KBM-7 (cell line): ENCODE data around the gene KCNQ1.

Experiments
- DNase-seq: peaks from one replicate; pipeline ENCODE4 v3.0.0-alpha.2; 2015
- in situ Hi-C: fragments of 300-500 bp; cut with MboI; formaldehyde crosslinking; loops from 2 replicates; pipeline ENCODE4 v1.14.3; 2020; ENCODE audit warnings: low sequenced_read_pairs, low pct_unique_long_range_greater_than_20kb, mixed read lengths

KCNQ1 gene

GRCh38 chr11:2801711-2802388, 357.0 kb downstream of the KCNQ1 start:
- no peak for DNase-seq

DNA sequence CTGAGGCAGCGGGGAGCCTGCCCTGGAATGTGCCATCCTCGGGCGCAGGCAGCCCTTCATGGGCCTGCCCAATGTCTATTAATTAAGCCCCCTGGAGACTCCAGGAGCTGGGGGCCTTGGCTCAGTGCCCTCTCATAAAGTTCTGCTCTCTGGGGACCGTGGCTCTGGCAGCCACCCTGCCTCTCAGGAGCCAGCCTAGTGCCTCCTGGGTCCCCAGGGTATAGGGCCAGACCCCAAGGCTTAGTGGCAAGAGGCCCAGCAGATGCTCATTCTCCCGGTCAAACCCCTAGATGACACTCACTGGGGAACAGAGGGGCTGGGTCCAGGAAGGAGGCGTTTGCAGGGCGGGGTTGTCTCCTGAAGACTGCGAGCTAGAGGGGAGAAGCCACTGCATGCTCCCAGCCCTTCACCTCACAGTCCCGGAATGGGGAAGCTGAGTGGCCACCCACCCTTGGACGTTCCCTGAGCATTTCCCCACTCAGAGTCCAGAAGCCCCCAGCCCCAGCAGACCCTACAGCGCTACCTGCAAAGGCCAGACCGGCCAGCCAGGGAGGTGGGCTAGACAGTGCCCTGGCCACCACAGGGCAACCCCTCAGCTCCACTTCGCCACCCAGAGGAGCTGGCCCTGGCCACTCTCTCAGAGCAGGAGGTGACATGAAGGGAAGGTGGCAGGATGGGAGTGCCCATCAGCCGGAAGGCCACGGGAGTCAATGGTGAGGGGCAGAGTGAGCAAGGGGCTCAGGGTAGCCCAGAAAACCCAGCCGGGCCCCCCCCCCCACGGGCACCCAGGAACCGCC, 357.8 kb downstream of the KCNQ1 start:
- no peak for DNase-seq
- in situ Hi-C loops, result no loop called here

More at GRCh38 chr11:2801711-2802388, 357.0 kb downstream of the KCNQ1 start:
- in situ Hi-C loops, result no loop called here

DNA sequence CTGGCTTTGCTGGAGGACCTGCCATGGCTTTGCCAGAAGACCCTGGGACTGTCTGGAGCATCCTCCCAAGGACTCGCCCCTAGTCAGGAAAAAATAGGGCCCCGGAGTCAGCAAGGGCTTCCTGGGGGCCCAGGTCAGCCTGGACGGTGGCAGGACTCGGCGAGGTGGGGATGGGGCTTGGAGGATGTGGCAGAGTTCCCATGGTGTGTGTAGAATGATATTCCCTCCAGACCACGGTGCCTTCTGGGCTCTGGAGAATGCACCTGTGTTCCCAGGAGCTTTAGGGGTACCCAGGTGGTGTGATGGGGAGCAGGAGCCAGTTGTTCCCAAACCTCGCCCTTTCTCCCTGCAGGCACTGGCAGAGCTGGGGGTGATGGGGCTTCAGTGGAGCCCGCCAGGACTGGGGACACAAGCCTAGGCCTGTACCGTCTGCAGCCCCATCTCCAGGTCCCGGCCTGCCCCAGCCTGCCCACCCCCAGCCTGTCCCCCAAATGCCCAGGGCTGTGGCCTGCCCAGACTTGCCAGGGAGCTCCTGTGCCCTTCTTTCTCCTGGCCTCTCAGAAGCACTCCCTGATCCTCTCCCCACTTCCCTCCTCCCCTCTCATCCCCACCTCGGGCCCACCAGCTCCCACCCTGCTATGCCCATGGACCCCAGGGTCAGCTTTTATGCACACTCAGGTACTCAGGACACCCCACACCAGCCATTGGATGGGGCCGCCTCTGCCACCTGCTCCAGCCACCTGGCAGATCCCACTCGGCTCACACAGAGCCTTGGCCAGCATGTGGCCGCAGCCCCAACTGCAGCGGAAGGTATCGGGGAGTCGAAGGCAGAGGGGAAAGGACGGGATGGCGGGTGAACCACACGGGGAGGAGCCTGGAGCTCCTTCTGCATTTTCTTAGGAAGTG, 358.6 kb downstream of the KCNQ1 start:
- DNase-seq, result no peak

DNA sequence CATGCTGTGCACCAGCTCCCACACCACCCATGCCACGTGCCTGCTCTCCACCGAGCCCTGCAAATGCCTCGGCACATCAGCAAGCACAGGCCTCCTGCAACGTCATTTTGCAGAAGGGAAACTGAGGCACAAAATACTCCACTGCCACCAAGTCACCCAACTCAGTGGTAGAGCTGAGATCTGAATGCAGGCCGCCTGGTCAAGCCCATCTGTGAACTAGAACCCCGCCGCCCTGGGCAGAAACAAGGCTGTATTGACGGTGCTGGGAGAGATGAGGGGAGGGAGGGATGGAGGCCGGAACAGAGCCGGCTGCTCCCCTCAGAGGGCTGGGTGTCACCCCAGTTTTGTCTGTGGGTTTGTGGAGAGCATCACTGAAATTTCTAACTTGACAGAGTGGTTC, 359.4 kb downstream of the KCNQ1 start:
- in situ Hi-C loops, result no loop called here
- no peak for DNase-seq

More for the DNA sequence above, 358.6 kb downstream of the KCNQ1 start:
- in situ Hi-C loops, result no loop called here

DNA sequence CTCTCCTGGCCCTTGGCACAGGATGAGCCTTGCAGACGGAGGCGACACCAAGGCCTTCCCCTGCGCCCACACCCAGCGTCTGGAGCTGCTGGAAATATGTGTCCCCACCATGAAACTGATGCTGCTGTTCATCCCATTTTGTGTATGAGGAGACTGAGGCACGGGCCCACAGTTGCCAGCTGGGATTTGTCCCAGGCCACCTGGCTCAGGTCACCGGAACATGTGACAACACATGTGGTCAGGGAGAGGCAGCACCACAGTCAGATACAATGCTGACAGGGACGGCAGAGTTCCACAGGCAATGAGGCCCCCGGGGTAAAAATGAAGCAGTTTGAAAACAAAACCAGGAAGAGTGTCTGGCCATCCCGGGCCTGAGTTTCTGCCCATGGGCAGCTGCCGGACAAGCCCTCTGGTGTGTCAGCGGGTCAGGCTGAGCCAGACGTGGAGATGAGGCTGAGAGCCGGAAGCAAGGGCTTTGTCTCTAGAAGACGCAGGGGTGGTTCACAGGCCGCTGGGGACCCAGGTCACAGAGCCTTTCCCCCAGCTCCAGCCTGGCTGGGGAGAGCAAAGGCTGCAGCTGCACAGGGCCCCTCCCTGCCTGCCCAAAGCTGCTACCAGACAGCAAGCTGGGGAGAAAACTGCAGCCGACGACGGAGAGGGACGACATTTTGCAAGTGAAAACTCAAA, 360.0 kb downstream of the KCNQ1 start:
- in situ Hi-C loops, result no loop called here
- no peak for DNase-seq

- in situ Hi-C loops, result no loop called here
- no peak for DNase-seq
Observed at GRCh38 chr11:2805388-2806056, 360.7 kb downstream of the KCNQ1 start.

DNA sequence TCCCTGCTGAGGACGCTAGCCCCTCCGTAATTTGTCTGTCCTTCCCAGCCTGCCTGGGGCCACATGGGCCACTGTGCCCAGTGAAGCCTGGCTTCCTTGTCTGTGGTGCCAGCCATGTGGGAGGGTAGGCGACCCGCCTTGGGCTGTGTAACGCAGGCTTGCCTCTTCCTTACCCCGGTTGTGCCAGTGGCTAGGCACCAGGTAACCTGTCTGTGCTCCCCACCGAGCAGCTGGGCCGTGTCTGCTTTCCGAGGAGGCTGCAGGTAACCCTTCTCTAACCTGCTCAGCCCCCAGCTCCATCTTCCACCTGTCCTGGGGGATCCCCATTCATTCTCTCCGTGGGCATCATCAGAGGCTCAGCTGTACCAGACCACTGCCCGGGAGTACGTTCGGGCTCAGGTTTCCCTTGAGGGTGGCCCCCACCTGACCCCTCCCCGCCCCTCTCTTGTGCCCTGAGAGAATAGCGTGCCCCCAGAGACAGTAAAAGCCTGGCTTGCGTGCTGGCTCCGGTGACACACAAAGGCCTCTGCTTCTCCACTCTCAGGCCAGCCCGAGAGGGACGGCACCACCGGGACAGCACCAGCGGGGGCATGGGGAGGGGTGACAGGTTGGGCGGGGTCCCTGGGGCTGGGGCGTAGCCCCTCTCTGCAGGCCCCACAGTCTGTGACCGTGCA, 361.7 kb downstream of the KCNQ1 start:
- no peak for DNase-seq
- in situ Hi-C loops, result no loop called here

- no peak for DNase-seq
- in situ Hi-C loops, result no loop called here
Observed at GRCh38 chr11:2807025-2807681, 362.3 kb downstream of the KCNQ1 start.

DNA sequence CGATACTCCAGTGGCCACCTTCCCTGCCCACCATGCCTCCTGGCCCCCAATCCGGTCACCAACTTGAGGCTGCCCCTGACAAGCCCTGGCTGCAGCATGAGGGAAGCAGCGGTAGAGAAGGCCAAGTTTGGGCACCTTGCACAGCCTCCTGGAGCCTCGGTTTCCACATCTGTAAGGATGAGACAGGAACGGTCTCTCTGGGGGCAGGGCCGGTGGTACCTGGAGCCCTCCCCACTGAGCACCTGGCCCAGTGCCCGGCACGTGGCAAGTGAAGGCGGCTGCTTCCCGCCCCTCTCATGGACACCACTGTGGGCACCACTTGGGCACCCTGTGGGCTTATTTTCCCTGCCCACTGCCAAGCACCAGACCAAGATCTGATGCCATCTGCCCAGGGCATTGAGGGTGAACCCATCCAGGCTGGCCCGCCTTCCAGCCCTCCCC, 363.0 kb downstream of the KCNQ1 start:
- DNase-seq, result no peak
- in situ Hi-C loops, result no loop called here

DNA sequence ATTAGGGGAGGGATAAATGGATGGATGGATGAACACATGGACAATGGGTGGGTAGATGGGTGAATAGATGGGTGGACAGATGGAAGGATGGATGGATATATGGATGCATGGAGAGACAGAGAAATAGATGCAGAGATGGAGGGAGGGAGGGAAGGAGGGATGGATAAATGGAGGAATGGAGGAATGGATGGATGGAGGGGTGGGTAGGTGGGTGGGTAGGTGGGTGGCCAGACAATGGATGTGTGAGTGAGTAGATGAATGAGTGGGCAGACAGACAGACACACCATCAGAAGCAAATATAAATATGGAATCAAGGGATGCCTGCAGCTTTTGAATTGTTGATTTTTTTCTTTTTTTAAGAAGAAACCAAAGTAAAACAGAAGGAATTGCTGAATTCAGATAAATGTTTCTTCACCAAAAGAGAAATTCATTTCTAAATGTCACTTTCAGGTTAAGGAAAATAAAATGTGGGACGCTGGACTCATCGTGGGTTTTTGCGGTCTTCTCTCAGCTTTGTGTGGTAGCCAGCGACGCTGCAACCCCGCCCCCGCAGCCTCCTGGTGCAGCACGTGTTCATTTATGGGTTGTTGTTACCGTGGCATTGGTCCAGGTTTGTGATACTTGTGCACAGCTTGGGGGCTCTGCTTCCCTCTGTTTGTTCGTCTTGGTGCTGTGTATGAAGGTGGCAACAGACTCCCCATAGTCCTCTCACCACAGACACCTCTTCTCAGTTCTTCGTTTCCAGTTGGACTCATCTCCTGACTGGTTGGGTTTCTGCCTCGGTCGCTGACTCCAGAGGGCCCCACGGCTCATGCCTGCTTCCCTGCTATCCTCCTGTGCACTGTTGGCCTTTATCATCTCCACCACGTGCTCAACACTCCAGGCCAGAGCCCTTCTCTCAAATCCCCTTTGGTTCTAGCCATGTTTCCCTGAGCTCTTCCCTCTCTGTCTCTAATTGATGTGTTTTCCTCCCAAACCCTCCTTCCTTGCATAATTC, 364.3 kb downstream of the KCNQ1 start:
- in situ Hi-C loops, result no loop called here
- DNase-seq, result no peak

DNA sequence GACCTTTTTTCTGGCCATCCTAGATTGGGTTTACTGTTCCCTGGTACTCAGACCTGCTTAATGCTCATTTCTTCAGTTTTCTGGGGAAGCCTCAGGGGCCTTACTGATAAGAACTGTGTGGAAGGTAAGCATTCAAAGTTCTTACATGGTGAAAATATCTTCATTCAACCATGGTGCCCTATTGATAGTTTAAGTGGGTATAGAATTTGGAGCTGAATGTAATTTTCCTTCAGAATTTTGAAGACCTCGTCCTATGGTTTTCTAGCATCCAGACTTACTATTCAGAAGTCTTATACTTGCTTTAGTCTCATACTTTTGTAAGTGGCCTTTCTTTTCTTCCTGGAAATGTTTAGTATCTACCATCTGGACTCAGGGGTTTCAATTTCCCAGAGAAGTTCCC, 365.0 kb downstream of the KCNQ1 start:
- DNase-seq, result no peak
- in situ Hi-C loops, result no loop called here

DNA sequence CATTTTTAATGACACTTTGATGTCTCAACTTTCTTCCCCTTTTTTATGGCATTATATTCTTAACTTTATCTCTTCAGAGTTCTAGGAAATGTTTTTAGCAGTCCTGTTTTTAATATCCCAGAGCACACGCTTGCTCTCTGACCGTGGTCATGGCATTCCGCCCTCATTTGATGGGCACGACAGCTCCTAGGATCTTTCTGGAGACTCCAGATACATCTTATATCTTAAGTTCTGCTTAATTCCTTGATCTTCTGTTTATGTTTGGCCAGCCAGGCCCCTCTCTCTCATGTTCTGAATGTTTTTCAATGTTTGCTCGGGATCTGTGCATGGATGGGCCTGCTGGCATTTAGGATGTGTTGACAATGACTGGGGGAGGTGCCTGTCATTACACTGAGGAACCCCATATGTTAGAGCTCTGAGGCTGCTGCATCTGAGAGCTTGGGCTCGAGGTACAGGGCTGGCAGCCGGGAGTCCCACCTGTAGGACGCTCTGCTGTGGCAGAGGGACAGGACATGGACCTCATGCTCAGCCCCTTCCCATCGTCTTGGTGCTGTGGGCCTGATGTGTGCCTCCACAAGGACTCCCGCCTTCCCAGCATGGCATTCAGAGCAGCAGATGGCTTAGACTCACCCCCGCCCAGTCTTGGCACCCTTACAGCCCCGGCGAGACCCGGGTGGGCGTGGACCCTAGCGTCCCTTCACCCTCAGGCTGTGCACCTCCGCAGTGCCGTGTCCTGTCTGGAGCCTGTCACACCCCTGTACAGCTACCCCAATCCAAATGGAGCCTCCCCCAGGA, 365.8 kb downstream of the KCNQ1 start:
- in situ Hi-C loops, result no loop called here
- DNase-seq, result no peak

- in situ Hi-C loops, result no loop called here
- DNase-seq, result no peak
Observed at GRCh38 chr11:2811206-2812091, 366.6 kb downstream of the KCNQ1 start.

- in situ Hi-C loops, result no loop called here
Observed at GRCh38 chr11:2812371-2812991, 367.7 kb downstream of the KCNQ1 start.

More at GRCh38 chr11:2812371-2812991, 367.7 kb downstream of the KCNQ1 start:
- DNase-seq, result peak; percentile 46
